Right renal cortex interstitium (tissue), 3 donors: ENCODE results near the gene TMEM252. TPM values are rescaled to one million over a fixed set of nuclear protein-coding genes. Genes with fewer than 3 reads are reported as not detected.

ENCODE experiments used
- DNase-seq, 3 donors: peaks; one replicate each; pipeline ENCODE4 v3.0.0-alpha.2; 2013; ENCODE audit warnings: low read depth in 3 of 3, low spot score in 2 of 3
- polyA plus RNA-seq, 3 donors: library from polyadenylated mRNA; unstranded; fragments of 120-200 nt; gene quantifications; one replicate each; pipeline ENCODE4 v1.2.1, GENCODE V29; 2013; ENCODE audit not compliant: insufficient read length in 3 of 3

The TMEM252 gene, protein sequence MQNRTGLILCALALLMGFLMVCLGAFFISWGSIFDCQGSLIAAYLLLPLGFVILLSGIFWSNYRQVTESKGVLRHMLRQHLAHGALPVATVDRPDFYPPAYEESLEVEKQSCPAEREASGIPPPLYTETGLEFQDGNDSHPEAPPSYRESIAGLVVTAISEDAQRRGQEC
- 10 to 100 TPM in 1 of 3 donors, 1 to 10 TPM in 2; 6.4 to 12.6 (median 8.5) TPM for polyA plus RNA-seq

GRCh38 chr9:68540712-68541535 lies at the start of gene TMEM252:
Gene TMEM252 (minus strand): TSS chr9:68540883. CDS start chr9:68540814, 69 bp downstream.
- DNase-seq: no peak

- no peak for DNase-seq
Measured at GRCh38 chr9:68585034-68585761, 44.5 kb upstream of the TMEM252 start.

GRCh38 chr9:68584189-68585033 lies 43.7 kb upstream of the TMEM252 start:
- DNase-seq: peak; percentile 86 to 88 (median 86)

GRCh38 chr9:68581696-68582095 lies 41.0 kb upstream of the TMEM252 start:
- DNase-seq: no peak

GRCh38 chr9:68577774-68578591 lies 37.3 kb upstream of the TMEM252 start:
- no peak for DNase-seq

DNA sequence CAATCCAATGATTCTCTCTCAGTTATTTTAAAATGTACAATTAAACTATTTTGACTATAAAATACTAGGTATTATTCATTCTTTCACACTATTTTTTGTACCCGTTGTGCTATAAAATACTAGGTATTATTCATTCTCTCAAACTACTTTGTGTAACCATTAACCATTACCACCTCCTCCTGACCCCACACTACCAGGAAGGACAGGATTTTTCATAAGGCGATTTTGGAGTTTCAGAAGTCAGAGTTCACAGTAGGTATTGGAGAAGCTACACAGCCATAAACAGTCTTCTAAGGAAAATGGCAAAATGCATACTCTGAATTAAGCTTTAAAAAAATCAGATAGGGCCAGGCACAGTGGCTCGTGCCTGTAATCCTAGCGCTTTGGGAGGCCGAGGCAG lies 35.1 kb upstream of the TMEM252 start:
- no peak for DNase-seq

DNA sequence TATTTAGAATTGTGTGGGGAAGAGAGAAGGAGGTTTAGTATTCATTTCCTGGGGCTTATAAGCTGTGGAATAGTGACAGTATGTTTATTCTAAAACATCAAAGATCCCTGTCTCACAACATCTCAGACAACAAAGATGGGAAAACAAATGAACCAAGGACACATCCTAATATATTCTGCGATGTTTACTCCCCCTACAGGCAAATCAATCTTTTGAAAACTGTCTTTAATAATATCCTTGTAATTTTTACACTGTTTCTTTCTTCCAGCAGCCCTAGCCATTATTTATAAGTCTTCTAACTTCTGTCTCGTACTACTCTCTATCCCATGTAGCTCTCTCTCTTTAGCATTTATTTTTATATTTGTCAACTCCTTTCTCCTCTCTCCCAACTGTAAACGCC lies 33.5 kb upstream of the TMEM252 start:
- no peak for DNase-seq

DNA sequence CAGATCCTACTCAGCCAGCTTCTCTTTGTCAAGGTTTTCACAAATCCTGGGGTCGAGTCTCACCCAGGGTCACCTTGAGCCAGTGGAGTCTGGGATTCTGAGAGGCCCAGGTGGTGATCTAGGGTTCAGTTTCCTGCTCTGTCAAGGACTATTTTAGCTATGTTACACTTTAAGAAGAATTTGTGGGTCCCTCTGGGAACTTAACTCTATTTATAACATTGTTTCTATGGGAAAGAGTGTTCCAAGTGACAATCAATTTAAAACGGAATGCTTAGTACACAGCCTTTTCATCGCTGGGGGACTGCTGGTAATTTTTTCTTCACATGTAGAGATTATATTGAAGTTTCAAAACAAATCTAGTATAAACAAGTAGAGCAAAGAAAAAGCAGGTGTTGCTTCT lies 26.9 kb upstream of the TMEM252 start:
- no peak for DNase-seq

GRCh38 chr9:68562461-68562860 lies 21.8 kb upstream of the TMEM252 start:
- no peak for DNase-seq

DNA sequence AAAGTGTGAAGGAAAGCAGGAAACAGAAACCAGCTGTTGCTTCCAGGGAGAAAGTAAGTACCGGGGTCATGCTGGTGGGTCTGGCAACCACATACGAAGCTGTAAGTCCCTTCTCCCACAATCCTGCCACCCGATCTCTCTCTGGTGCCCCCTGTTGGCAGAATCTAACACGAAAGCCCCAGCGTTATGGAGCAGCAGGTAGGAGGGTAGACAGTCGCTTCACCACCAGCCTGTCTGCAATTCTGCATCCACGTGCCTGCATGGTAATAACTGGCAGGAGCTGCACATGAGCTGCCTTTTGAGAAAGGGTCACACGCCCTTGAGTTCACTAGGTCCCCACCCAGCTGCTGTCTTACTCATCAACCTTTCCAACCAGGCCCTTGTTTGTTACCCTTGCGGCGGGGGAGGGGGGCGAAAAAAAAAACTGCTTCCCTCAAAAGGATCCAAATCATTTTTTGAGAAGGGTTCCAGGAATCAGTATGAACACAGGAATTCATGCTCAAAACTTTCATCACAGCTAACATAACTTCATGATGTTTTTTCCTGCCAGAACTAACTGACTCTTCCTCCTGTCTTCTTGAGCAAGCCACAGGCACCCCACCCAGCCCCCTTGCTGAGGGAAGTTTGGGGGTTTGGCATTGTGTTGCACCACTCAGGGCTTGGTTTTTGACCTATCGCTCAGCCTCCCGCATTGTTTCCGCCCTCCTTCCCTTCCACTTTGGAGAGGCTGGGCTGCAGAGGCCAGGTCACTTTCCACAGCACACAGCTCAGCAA lies 19.6 kb upstream of the TMEM252 start:
- no peak for DNase-seq

DNA sequence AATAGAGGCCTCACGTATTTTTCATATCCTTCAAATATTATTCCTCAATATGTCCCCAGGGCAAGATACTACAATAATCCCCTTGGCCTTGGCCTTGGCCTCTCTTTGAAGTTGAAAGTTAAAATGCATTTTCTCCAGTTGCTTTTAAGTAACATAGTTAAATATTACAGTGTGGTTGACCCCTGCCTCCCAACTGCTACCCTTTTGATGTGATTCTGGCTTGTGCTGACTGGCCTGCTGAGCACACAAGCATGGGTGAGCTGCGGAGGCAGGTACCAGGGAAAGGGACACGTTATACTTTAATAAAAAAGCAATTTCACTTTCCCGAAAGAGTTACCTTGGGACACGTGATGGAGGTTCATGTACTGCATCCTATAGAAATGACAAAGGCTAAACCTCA lies 17.9 kb upstream of the TMEM252 start:
- DNase-seq: no peak

- no peak for DNase-seq
Measured at GRCh38 chr9:68555437-68556150, 14.9 kb upstream of the TMEM252 start.

DNA sequence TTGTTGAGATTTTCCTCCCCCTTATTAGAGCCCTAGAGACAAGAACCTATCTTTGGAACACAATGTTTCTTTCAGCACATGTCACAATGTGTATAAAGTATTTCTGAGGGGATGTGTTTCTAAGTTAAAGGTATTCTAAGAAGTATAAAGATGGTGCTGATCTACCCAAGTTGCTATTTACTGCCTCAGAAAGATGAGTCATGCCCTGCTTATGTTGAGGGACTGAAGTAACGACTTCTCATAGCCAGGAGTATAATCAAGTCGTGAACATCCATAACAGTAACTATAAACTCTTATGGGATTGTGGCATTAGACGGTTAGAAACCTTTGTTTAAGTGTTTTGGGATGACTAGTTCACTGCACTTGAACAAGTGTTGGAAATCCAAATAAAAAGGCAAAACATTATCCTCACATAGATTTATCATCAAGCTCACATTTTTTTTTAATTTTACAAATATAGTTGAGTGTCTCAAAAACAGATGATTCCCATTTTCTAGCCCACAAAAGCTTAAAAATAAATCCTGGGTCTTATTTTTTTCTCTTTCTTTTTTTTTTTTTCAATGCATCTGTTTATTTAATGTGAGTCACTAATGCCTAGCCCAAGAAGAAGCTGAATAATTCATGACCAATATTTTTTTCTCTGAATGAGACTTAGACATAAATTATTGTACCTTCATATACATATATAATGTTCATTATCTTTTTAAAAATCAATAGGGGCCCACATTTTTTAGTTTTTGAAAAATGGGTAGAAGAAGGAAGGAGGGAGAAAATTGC lies 12.2 kb upstream of the TMEM252 start:
- DNase-seq: no peak

DNA sequence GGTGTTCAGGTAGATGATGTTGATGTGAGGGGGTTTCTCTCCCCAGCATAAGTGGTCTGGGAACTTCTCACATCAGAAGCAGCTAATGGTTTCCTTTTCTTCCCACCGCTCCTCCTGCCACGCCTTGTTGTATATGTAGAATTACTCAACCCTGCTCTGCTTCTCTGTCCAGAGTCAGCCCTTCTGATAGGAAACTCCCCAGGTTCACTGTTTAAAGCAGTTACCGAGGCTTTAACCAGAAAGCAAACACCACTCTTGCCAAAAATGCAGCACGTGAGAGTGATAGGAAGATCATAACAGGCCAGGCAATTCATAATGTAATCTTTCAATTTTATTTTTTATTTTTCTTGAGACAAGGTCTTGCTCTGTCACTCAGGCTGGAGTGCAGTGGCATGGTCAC lies 10.5 kb upstream of the TMEM252 start:
- no peak for DNase-seq

DNA sequence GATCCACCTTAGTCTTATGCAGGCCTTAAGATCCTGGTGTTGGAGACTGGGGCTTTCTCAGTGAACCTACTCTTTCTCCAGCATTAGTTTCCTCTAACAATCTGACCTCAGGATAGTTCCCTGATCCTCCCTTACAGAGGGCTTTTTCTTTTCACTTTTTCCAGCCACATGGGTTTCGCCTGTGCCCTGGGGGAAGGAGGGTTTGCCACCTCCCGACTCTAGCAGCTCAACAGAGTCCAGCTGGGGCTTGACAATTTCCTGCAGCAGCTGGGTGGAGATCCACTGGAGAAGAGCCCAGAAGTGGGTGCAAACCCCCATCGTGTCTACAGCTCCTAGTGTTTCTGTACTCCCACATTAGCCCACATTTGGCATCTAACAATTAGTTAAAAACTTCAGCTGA lies 7.6 kb upstream of the TMEM252 start:
- DNase-seq: no peak

DNA sequence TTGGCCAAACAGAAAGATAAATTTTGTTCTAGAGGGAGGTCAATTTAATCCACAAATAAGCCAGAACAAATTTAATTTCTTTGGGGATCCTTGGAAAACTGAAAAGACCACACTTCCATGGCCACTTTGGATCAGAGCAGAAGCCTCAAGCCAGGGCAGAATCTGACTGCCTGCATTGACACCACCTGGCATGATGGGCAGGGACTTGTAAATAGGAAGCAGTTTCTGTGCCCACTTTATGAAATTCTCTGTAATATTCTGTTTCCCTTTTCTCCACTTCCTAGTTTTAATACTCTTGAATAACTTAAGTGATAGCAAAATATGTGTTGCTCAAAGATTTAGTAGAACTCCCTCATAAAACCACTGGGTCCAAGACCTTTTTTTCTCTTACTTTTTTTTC lies 6.7 kb upstream of the TMEM252 start:
- DNase-seq: no peak

DNA sequence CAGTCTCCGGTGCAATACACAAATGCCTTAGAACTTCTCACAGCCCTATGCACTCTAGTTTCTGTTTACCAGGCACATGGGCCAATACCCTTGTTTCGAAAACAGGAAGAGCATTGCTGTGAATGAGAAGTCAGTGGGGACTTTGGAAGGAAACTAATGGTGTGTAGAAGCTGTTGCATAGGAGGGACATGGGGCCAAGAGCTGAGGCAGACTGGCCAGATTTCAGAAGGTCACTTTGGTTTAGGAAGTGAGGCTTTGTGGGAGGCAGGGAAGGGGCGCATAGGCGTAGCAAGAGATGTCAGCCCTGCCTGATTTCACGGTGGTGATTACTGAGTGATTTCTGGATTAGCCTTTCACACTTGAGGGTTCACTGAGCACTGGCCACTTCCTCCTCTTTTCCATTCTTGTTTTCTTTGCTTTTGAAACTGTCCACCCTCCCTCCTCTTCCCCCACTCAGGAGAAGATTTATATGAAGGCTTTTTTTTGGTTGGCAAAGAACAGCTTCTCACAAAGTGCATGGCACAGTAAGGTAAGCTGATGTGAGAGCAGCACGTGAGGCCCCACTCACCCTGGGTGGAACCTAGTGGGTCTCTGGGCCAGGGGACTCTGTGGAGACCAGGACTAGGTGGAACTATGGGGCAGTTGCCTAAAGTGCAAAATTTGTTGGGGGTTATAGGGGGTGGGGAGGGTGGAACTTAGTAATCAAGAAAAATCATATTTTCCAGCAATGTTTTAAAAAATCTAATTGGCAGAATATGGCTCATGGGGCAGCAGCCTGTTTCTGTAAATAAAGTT lies 6.1 kb upstream of the TMEM252 start:
- DNase-seq: peak in 1 of 3 donors; percentile 52
